Medulla oblongata (tissue), 1 donor: ENCODE results near the gene RTN4R.
"Not testable (repeated sequence)": the region's sequence is repeated elsewhere in the genome, so short reads cannot be mapped to it uniquely, and the experiment has no call there.

Experiments used
- DNase-seq: peaks from one replicate; pipeline ENCODE4 v3.0.0-alpha.2; 2015; ENCODE audit errors: extremely low spot score

Gene RTN4R

DNA sequence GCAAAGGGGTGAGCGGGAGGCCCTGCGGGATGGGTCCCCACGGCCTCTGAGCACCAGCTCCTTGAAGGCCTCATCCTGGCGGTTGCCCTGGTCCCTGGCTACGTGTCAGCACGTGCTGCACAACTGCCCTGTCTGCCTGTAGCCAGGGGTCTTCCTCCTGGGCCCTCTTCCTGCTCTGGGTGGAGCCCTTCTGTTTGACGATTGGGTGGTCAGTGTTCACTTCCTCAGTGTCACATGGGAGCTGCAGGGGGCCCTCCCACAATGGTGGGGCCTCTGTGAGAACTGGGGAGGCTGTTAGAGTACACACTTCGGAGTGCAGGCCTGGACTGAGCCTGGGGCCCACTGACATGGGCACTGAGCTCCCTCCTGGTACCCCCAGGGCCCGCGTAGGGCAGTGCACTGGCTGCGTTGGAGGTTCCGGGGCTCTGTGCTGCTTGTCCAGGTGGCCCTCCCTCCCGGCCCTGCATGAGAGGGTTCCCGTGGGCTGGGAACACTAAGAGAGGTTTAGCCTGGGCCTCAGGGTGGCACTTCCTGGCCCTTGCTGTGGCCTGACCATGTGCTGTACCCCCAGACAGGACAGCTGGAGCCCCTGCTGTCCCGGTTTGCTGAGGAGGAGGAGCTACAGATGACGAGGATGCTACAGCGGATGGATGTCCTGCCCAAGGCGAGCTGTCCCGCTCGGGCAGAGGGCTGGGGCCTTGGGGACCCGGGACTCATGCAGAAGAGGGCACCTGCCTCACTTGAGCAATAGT is 38.0 kb upstream of the RTN4R start:
- no peak for DNase-seq

DNA sequence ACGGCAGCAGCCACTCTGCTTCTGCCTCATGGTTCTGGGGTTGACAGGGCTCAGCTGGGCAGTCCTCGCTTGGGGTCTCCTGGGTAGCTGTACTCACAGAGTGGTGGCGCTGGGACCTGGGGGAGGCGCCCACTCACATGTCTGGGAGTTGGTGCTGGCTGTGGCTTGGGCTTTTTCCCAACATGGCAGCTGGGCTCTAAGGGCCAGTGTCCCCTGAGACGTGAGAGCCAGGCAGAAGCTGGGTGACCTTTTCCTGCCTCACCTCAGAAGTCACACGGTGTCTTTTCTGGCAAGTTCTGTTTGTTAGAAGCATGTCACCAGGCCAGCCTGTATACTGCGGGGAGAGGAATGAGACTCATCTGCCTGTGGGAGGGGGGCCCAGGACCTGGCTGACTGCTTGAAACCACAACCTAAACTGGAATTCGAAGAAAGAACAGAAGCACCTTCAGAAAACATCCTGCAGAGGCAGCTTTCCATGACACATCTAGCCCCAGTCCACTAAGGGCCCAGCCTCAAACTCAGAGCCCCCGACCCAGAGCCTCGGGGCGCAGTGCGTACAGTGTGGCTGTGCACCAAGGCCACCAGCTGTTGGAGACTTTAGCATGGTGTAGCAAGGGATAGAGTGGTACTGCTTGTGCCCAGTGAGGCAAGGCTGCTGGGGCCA is 37.2 kb upstream of the RTN4R start:
- not testable (repeated sequence) for DNase-seq

DNA sequence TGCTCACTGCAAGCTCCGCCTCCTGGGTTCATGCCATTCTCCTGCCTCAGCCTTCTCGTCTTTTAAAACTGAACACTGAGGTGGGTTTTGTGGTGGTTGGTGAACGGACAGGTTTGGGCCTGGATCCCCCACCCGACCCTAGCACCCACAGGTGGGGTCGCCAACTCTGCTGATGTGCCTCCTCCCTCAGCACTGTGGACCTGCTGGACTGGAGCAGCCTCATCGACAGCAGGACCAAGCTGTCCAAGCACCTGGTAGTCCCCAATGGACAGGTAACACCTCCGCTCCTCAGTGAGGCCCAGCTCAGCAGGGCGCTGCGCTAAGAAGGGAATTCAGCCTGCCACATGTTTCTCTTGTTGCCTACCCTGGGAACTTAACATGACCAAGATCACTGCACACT is 36.5 kb upstream of the RTN4R start:
- DNase-seq = no peak

DNA sequence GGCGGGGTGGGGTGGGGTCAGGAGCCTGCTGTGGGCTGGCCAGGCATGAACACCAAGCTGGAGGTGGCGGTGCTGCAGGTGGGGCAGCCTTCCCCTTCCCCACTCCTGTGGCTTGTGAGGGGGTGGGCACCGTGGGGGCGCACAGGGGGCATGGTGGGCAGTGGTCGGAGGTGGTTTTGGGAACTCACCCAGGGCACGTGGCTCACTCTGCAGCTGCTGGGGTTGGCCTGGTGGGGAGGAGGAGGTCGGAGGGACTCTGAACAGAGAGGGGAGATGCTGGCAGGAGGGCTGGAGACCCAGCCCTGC is 35.1 kb upstream of the RTN4R start:
- DNase-seq = not testable (repeated sequence)

DNA sequence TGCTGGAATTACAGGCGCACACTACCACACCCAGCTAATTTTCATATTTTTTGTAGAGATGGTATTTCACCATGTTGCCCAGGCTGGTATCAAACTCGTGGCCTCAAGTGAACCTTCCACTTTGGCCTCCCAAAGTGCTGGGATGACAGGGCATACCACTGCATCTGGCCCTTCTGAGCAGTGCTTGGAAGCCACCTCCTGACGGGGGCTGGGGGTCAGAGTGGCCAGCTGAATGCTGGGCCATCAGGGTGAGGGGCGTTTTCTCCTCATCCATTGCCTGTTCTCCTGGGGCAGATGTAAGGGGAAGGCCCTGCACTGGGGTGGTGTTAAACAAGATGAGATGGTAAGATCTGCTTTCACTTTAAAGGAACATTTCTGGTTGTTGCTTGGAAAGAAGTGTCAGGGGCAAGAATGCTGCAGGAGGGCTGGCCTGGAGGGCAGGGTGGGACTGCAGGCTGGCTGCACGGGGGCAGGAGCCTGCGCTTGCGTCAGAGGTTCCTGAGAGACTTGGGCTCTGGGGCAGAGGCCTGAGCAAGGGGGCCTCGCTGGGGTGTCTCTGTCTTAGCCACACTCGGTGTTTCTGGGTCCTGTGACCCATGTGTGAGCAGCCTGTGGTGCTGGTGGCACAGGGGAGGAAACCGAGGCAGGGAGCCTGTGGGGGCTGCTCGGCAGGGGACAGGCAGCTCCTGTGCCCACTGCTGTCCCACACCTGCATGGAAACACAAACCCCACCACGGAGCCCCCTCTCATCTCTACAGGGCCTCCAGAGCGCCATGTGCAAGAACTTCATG is 34.5 kb upstream of the RTN4R start:
- DNase-seq = no peak

DNA sequence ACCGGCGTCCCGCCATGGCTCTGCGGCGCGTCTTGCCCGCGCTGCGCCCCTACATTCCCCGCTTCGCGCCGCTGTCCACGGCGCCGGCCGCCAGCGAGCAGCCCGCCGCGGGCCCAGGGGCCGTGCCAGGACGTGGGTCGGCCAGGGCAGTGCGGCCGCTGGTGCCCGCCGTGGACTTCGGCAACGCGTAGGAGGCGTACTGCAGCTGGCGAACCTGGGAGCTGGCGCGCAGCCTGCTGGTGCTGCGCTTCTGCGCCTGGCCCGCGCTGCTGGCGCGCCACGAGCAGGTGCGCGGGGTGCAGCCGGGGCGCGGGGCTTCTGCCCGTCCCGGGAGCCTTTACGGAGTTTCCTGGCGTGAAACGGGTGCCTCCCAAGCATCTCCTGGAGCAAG is 31.6 kb upstream of the RTN4R start:
- DNase-seq = no peak

DNA sequence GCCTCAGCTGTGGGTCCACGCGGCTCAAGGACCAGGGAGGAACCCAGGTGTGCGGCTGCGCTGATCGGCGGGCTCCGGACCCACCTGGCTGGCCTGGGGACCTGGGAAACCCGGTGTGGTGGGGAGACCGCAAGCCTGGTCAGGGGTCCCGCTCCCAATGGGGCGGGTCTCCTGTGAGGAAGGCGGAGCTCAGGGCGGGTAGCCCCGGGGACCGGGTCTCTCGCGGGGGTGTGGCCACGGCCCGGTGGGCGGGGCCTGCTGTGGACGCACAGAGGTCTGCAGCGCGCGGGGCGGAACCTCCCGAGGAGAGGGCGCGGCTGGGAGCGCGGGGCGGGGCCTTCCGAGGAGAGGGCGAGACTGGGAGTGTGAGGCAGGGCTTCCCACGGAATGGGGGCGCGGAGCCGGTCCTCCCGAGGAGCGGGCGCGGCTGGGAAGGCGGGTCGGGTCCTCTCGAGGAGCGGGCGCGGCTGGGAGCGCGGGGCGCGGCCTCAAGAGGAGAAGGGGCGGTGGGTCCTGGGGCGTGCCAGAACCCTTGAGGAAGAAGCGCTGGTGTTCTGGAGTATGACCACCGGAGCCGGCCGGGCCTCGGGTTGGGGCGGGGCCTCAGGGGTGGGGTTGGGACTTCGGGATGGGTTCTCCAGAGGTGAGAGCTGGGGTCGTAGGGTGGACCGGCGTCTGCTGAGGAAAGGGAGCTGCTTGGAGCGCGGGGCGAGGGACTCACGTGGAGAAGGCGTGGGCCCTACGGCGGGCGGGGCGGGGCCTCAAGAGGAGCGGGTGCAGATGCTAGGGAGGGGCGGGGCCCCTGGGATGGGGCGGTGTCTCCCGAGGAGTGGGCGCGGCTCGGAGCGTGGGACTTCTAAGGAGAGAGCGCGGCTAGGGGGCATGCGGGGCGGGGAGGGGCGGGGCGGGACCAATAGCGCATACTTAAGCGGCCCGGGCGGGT is 31.0 kb upstream of the RTN4R start:
- DNase-seq = peak; percentile 57

DNA sequence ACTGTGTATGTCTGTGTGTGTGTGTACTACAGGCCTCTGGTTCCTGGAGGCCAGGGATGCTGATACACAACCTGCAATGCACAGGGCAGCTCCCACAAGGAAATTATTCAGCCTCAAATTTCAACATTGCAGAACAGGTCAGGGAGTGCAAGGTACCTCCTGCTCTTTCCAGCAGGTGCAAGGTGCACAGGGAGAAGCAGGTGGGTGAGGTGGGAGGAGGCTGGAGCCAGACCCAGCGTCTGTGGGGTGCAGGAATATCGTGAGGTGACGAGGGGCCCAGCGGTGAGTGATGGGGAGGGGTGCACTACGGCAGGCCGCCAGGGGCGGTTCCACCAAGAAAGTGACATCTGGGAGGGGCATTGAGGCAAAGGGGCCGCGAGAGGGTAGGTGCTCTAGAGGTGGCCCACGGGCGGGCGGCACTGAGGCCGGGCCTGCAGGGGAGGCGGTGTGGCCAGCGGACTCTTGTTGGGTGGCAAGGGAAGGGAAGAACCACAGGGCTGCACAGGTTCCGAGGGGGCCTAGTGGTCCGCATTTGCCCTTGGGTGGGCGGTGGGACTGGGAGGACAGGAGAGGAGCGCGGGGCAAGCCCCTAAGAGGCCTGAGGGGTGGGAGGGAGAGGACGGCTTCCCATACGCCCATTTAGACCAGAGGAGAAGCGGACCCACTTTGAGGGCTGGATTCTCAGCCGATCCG is 30.1 kb upstream of the RTN4R start:
- no peak for DNase-seq

DNA sequence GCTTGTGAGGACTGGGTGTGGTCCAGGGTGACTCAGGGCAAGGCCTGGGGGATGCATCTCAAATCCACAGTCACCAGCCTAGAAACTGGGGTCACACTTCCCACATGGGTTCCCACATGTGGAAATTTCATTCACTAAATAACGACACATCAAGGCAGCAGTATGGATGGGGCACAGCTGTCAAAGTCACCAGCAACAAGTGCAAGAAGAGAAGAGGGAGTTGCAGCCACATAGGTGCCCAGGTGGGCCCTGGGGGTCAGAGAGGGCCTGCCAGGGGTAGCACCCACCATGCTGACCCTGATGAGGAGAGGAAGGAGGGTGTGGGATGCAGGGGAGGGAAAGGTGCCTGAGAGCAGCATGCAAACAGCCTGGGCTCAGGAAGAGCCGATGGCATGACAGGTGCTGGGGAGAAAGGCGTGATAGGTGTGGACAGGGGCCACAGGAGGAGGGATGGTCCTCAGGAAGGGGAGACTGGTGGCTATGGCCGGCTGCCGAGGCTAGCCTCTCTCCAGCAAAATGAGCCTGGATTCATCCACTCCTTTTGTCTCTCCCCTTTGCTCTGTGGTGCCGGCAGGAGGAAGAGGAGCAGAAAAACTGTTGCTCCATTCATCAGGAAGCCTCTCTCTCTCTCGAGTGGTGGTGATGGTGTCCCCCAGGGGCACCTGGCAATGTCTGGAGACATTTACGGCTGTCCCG is 29.4 kb upstream of the RTN4R start:
- no peak for DNase-seq

DNA sequence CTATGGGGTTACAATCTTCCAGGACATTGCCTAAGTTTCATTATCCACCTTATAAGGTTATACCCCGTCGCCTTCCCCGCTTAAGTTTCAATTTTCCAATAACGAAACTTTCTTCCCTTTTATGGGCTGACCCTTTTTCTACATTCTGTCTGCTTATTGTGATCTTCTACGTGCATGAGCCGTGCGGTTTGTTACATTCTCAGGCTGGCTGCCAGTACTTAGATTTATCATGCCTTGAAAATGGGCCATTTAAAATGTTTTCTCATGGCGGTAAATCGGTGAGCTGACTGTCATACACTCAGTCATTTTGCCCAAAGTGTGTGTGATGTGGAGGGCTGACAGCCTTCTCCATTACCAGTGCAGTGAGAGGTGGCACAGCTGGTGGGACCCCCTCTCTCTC is 28.5 kb upstream of the RTN4R start:
- no peak for DNase-seq

DNA sequence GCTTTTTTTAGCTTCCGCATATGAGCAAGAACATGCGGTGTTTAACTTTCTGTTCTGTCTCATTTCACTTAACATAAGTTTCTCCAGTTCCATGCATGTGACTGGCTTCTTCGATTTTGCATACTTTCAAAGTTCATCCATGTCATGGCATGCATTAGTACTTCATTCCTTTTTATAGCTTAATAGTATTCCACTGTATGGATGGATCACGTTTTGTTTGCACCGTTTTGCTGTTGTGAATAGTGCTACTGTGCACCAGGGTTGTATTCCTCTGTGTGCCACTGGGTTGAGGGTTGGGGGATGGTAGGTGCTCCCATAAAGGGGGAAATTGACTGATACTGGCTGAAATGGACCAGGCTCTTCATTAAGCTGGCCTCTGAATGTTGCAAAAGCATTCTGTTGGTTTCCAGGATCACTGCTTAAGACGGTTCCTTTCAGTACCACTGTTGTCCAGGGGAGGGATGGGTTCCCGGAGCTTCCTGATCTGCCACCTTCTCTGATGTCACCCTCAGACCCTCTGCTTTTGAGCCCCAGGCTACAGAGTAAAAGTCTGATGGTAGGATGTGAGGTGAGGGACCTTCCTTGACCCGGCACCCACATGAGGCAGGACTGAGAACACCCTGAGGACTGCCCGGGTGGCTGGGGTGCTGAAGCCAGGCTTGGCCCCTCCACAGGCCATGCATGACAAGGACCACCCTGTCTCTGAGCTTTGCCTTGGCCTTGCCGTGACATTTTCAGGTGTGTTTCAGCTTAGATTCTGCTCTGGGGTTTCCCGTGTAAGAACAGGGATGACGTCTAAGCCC is 27.3 kb upstream of the RTN4R start:
- DNase-seq = no peak

DNA sequence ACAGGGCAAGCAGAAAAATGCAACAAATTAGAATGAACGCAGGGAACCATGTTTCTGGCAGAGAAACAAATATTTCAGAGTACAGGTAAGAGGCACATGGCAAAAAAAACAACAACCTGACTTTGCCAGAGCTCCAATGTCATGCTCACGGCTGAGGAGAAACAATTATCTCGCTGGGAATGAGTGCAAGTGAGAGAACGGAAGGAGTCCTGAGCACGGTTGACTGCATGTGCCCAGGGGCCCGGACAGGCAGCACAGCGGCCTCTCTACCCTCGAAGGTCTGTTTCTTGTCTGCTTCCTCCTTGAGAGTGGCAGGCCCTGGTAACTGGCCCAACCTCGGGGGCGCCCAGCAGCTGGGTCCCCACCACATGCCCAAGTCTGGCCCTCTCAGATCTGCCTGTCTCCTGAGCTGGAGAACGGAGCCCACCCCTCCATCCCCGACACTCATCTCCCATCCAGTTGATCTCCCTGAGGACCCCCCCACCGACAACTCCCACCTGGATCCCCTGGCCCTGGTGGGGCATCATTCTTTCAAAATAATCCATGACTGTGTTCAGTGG is 24.6 kb upstream of the RTN4R start:
- DNase-seq = no peak

DNA sequence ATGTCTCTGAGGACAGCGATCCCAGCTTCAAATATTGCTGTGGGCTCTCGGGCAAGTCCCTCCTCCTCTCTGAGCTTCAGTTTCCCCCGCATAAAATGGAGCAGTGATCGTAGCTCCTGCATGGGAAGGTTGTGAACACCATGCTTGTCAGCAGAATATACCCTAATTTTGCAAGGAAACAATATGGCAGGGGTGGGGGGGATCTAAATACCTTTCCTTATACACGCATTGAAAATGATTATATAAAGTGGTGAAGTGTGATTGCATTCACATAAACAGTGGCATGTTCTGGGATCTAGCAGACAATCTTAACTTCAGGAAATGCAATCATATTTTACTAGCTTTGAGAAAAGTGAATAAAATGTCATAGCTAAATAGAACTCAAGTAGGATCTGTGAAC is 24.0 kb upstream of the RTN4R start:
- DNase-seq = no peak

DNA sequence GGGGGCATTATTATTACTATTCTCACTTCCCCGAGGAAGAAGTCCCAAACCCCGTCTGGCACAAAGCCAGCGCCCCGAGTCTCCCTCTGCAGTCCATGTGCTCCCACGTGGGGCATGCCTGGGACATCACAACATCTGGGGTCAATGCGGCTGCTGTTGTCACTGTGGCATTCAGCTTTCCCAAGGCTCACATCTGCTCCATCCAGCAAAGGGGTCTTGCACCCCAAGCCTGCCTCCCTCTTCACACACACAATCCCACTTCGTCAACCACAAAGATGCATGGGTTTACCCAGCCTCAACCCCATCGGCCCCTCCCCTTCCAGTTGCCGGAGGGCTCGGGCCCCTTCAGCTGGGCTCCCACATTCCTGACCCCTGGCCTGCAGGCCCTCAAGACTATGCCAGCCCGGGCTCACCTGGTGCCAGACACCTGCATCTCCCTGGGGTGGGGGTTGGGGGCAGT is 23.5 kb upstream of the RTN4R start:
- DNase-seq = no peak

DNA sequence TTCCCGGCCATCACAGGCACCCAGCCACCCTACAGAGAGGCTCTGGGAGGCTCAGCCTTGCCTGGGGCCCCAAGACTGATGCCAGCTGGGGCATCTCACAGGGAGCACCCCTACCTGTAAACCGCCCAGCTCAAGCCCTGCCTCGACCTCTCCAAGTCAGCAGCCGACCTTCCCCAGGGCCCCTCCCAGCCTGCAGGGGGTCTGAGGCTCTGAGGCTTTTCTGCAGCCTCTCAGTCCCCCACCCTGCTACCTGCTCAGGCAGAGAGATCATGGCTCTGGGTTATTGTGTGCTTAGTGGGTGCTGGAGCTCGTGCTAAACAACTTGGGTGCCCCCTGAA is 23.1 kb upstream of the RTN4R start:
- no peak for DNase-seq

DNA sequence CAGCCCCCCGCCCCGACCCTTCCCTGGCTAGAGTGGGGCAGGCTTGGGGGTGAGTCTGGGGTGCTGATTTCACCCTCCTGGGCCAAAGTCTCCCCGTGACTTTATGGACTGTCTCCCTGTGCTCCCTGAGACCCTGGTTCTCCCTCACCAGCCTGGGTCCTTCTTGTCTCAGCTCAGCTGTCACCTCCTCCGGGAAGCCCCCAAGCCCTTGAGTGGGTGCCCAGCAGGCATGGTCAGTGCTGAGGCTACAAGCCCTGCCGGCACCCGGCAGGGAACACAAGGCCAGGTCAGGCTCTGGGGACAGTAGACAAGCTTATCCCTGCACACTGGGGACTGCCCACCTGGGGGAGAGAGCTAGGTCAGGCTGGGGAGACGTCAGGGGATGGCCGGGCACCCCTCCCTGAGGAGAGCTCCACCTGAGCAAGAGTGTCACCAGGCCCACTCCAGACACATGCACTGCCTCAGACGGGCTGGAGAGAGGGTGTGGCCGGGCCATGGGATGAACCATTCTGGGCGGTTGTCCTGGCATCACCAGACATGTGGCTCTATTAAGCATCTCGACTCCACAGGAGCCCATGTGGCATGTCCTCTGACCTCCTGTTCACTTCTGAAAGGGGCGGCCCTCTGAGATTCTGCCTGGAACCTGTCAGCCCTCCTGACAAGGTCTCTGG is 22.6 kb upstream of the RTN4R start:
- no peak for DNase-seq

DNA sequence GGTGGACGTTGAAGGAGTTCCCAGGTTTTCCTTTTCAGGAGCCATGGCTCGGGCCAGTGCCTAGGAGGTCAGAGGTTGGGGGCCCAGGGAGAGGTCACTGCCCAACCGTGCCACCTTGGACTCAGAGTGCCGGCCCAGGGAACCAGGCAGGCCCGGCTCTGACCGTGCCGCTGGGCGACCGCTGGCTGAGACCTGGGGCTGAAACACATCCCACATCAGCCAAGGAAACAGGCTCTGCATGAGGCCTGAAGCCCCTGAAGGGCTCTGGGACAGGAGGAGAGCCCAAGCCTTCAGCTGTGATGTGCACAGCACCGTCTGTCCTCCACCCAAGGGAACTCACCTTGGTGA is 21.9 kb upstream of the RTN4R start:
- DNase-seq = no peak

DNA sequence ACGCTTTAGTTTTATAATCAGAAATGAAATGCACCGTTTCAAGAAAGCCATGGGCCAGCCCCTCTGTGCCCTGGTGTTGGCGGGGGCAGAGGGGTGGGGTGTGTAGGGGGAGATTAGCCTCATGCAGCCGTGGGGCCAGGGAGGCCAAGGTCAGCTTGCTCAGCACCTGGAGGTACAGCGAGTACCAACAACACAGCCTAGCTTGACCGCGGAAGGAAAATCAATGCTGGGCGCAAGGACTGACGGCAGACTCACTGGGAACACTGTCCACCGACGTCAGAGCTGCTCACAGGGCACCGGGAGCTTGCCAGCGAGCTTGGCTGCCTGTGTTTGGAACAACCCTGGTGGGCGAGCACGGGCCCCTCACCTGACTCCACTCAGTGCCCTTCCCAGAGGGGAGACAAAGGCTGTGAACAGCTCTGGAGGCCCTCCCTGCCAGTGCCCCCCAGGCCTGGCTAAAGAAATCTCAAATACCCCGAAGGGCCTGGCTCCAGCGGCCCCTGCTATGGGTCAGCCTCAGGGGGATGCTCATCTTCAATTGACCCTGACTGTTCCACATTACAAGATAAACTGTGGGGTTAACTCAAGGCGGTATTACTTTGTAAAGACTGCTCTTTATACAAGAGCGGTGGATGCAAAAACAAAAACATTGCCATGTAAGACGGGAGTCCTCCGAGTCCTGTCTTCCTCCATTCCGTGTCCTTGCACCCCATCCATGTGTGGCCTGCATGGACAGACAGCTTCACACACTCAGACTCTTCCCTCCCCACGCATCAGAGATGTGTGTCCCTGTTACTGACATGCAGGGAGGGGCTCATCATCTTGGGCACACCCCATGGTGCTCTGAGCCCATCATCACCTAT is 21.3 kb upstream of the RTN4R start:
- DNase-seq = not testable (repeated sequence)
